Hematopoietic multipotent progenitor cell treated with erythropoietin and hydrocortisone succinate and interleukin-3 and kit ligand, for 15 days (in vitro differentiated cells): ENCODE data around the gene HERC6.
"Not testable (repeated sequence)": the region's sequence is repeated elsewhere in the genome, so short reads cannot be mapped to it uniquely, and the experiment has no call there.

ENCODE experiments used
- DNase-seq: peaks from one replicate; pipeline ENCODE4 v3.0.0-alpha.2; 2015; ENCODE audit warnings: low spot score

HERC6 gene

GRCh38 chr4:88378691-88379559, at the start of gene HERC6:
Gene HERC6 (plus strand): TSS chr4:88378852. CDS start chr4:88378922, 70 bp downstream.
- peak; percentile 85 for DNase-seq

GRCh38 chr4:88333741-88334405, 44.8 kb upstream of the HERC6 start:
- DNase-seq = no peak

- DNase-seq = no peak
These were observed 43.5 kb upstream of the HERC6 start for GRCh38 chr4:88335092-88335665.

GRCh38 chr4:88341227-88342192, 37.1 kb upstream of the HERC6 start:
- DNase-seq = no peak

DNA sequence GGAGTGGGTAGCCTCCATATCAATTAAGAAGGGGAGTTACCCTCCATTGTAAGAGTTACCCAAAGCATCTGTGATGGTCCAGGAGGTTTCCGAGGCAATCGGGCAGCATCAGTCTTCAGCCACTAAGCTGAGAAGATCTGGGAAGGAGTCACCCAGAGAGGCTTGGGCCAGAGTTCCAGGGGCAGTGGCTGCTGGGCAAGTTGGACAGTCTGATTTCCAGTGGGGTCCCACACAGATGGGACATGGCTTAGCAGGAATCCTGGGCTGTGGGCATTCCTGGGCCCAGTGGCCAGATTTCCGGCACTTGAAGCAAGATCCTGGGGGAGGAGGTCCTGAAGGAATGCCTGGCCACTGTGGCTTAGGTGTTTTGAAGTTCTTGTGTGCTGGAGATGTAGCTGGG, 31.8 kb upstream of the HERC6 start:
- not testable (repeated sequence) for DNase-seq

DNA sequence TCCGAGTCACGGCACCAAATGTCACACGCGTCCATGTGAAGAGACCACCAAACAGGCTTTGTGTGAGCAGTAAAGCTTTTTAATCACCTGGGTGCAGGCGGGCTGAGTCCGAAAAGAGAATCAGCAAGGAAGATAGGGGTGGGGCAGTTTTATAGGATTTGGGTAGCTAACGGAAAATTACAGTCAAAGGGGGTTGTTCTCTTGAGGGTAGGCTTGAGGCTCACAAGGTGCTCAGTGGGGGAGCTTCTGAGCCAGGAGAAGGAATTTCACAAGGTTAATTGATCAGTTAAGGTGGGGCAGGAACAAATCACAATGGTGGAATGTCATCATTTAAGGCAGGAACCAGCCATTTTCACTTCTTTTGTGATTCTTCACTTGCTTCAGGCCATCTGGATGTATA, 29.9 kb upstream of the HERC6 start:
- not testable (repeated sequence) for DNase-seq

- no peak for DNase-seq
These were observed 27.9 kb upstream of the HERC6 start for GRCh38 chr4:88350786-88351185.

- DNase-seq = no peak
These were observed 26.5 kb upstream of the HERC6 start for GRCh38 chr4:88352062-88352740.

- DNase-seq = no peak
These were observed 25.3 kb upstream of the HERC6 start for GRCh38 chr4:88353324-88353723.

- no peak for DNase-seq
These were observed 21.9 kb upstream of the HERC6 start for GRCh38 chr4:88356771-88357170.

DNA sequence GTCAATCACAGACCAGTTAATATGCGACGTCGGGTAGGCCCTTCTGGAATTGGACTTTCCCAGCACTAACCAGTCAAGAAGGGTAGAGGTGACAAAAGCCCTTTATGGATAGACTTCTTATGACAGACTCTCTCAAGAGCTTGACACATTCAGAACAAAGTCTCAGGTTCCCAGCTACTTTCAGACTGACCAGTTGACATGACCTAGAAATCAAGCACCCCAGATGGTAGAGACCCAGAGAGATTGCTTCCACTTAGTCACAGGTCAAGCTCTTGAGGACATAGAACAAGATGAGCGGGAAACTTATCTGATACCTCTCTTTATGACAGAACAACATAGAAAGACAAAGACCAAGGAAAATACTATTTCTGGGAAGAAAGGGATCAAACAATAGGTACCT, 21.4 kb upstream of the HERC6 start:
- no peak for DNase-seq

- DNase-seq = no peak
These were observed 19.1 kb upstream of the HERC6 start for GRCh38 chr4:88359558-88359957.

- no peak for DNase-seq
These were observed 18.4 kb upstream of the HERC6 start for GRCh38 chr4:88360256-88360655.

DNA sequence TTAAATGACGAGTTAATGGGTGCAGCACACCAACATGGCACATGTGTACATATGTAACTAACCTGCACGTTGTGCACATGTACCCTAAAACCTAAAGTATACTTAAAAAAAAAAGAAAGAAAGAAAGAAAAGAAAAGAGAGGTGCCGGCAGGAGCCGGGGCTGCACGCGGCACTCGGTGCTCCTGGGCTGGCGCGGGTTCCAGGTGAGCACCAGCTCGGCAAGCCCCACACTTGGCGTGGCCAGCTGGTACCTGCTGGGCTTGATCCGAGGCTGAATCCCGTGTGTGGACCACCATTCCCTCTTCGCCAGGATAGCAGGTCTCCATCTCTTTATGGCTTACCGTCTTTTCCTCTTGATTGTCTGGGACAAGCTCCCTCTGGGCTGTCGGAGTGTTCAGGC, 17.9 kb upstream of the HERC6 start:
- no peak for DNase-seq

DNA sequence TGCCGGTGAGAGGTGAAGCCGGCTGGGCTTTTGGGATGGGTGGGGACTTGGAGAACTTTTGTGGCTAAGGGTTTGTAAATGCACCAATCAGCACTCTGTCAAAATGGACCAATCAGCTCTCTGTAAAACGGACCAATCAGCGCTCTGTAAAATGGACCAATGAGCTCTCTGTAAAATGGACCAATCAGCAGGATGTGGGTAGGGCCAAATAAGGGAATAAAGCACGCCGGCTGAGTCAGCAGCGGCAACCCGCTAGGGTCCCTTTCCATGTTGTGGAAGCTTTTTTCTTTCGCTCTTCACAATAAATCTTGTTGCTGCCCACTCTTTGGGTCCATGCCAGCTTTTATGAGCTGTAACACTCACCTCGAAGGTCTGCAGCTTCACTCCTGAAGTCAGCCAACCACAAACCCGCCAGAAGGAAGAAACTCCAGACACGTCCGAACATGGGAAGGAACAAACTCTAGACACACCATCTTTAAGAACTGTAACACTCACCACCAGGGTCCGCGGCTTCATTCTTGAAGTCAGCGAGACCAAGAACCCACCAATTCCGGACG, 17.4 kb upstream of the HERC6 start:
- DNase-seq = not testable (repeated sequence)

- no peak for DNase-seq
These were observed 12.2 kb upstream of the HERC6 start for GRCh38 chr4:88366460-88366859.

- no peak for DNase-seq
These were observed 10.8 kb upstream of the HERC6 start for GRCh38 chr4:88367826-88368225.

DNA sequence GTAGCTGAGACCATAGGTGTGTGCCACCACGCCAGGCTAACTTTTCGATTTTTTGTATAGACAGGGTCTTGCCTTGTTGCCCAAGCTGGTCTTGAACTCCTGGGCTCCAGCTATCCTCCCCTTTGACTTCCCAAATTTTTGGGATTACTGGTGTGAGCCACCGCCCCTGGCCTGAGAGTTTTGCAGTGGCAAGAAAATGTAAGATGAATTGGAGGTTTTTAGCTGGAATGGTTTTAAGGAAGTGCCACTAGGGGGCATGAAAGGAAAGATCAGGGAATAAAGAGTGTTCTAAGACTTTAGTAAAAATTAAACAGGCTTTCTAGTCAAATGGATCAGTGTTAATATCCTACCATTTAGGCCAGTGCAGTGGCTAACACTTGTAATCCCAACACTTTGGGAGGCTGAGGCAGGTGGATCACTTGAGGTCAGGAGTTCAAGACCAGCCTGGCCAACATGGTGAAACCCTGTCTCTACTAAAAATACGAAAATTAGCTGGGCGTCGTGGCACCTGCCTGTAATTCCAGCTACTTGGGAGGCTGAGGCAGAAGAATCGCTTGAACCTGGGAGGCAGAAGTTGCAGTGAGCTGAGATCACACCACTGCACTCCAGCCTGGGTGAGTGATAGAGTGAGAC, 9.4 kb upstream of the HERC6 start:
- peak; percentile 52 for DNase-seq

DNA sequence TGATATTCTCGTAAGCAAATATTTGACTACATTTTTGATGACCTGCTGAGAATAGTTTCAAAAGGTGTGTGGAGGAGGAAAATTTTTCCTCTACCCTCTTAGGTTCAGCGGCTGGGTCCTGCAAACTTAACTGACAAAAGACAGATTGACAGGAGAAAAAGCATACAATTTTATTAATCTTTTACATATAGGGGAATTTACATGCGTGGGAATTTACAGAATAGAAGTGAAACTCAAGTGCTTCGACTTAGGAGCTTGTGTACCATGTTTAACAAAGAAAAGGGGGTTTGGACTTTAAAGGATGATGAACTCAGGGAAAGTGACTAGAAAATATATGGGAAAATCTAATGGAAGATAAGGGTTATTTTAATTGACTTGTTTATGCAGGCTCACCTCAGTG, 2.5 kb downstream of the HERC6 start:
- no peak for DNase-seq

DNA sequence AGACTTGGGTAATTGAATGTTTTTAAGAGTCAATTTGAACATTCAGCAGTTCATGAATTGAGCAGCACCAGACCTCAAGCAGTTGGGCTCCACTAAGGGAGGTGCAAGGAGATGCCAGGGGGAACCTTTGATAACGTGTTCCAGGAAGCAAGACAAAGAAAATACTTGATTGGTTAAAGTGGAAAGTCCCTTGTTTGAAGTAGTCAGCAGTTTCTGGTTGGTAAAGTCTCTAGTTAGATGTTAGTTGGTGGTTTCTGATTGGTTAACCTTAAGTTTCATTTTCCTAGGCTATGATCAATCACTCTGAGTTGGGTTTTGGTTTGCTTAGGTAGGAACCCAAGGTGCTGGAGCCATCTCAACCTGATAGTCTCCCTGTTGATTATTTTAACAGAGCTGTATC, 4.0 kb downstream of the HERC6 start:
- no peak for DNase-seq

- DNase-seq = no peak
These were observed 11.5 kb downstream of the HERC6 start for GRCh38 chr4:88390128-88390527.
